ENCODE measurements around the gene PTPRU. TPM values are rescaled to one million over a fixed set of nuclear protein-coding genes. Genes with fewer than 3 reads are reported as not detected.

The PTPRU gene
- total RNA-seq, 1 experiment from 2014 or later = 41.4 TPM

DNA sequence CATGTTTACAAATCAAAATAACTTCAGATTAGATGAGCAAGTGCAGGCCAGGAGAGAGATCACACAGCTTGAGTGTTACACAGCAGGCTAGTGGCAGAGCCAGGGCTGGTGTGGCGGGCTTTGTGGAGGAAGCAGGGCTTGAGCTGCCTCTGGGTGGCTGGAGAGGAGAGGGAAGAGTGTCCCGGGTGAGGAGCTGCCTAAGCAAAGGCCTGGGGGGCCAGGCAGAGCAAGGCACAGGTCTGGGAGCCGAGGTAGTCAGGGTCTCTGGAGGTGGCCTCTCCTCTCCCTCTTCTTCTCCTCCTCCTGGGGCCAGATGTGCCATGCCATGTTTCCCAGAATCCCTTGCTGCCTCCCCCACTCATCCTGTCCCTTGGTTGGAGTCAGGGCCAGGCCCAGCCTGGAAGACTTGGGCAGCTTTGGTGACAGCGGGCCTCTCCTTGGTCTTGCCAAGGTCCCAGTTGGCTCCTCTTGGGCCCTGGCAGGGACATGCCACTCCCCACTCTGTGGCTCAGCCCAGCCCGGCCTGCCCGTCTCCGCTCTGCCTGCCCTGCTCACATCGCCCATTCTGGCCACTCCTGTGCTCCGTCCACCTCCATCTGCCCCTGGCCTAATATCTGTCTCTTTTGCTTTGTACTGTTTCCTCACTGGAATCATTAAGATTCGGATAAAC lies 70.3 kb downstream of the PTPRU start:
- no peaks in the 10 kb centered on the region for H3K9me3 Mint-ChIP-seq (ENCODE audit: unreplicated experiment)
- POLR2A ChIA-PET = no interaction called here
- H3K4me3 Mint-ChIP-seq (ENCODE audit: unreplicated experiment) = no peak overlapping the region
- Histone ChIP-seq H3K9me3 (no peaks in the 10 kb centered on the region), H3K4me1 (no peaks in the 10 kb centered on the region), H3K4me3 (ENCODE audit: low read depth, low read length) (no peak overlapping the region), H3K27me3 (replicated peaks; ENCODE audit: control insufficient read depth, insufficient read depth, low read length) (no peaks in the 10 kb centered on the region), H3K36me3 (ENCODE audit: control insufficient read depth, insufficient read depth, low read length) (no peaks in the 10 kb centered on the region)
- TF ChIP-seq, protein P1, sequence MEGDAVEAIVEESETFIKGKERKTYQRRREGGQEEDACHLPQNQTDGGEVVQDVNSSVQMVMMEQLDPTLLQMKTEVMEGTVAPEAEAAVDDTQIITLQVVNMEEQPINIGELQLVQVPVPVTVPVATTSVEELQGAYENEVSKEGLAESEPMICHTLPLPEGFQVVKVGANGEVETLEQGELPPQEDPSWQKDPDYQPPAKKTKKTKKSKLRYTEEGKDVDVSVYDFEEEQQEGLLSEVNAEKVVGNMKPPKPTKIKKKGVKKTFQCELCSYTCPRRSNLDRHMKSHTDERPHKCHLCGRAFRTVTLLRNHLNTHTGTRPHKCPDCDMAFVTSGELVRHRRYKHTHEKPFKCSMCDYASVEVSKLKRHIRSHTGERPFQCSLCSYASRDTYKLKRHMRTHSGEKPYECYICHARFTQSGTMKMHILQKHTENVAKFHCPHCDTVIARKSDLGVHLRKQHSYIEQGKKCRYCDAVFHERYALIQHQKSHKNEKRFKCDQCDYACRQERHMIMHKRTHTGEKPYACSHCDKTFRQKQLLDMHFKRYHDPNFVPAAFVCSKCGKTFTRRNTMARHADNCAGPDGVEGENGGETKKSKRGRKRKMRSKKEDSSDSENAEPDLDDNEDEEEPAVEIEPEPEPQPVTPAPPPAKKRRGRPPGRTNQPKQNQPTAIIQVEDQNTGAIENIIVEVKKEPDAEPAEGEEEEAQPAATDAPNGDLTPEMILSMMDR (IDR thresholded peaks at IDR 0.05; ENCODE audit: insufficient read depth in 1 of 2, low read depth in 1 of 2, low read length in 1 of 2, severe bottlenecking in 1 of 2, unreplicated experiment in 1 of 2) = no peak
- H3K36me3 Mint-ChIP-seq (ENCODE audit: insufficient read depth, unreplicated experiment) = peaks cover 6% of the 10 kb centered on the region
- no TSS peak for BruUV-seq (replicated peaks)
- CTCF ChIA-PET = no interaction called here
- H3K27me3 Mint-ChIP-seq (ENCODE audit: insufficient read depth, unreplicated experiment) = no peaks in the 10 kb centered on the region
- DNase-seq = no peak
- intact Hi-C loops (cut with micrococcal nuclease; ENCODE audit: unreplicated experiment) = no loop called here
- no peaks in the 10 kb centered on the region for H3K4me1 Mint-ChIP-seq (ENCODE audit: low read depth, unreplicated experiment)
- H3K27ac Mint-ChIP-seq (ENCODE audit: unreplicated experiment) = no peak overlapping the region

DNA sequence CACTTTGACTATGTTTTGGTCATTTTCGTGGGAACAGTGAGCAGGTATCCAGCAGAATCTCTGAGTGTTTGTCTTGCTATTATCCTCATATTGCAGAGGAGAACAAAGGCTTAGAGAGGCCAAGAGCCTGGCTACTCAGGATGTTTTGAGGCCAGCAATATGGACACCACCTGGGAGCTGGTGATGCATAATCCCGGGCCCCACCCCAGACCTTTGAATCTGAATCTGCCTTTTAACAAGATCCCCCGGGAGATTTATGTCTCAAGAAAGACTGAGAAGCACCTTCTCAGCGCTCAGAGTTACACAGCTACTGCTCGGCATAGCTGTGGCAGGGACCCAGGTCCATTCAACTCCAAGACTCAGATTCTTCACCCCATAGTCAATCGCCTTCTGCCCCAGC lies 72.8 kb downstream of the PTPRU start:
- no peak for DNase-seq
- Histone ChIP-seq H3K9me3 (no peaks in the 10 kb centered on the region), H3K36me3 (ENCODE audit: control insufficient read depth, insufficient read depth, low read length) (no peaks in the 10 kb centered on the region), H3K4me3 (ENCODE audit: low read depth, low read length) (no peak overlapping the region), H3K27me3 (replicated peaks; ENCODE audit: control insufficient read depth, insufficient read depth, low read length) (no peaks in the 10 kb centered on the region), H3K4me1 (no peaks in the 10 kb centered on the region)
- BruUV-seq (replicated peaks) = no TSS peak
- Mint-ChIP-seq H3K27me3 (ENCODE audit: insufficient read depth, unreplicated experiment) (no peaks in the 10 kb centered on the region), H3K4me1 (ENCODE audit: low read depth, unreplicated experiment) (no peaks in the 10 kb centered on the region), H3K9me3 (ENCODE audit: unreplicated experiment) (no peaks in the 10 kb centered on the region), H3K27ac (ENCODE audit: unreplicated experiment) (no peak overlapping the region), H3K4me3 (ENCODE audit: unreplicated experiment) (no peak overlapping the region), H3K36me3 (ENCODE audit: insufficient read depth, unreplicated experiment) (peaks cover 6% of the 10 kb centered on the region)
- TF ChIP-seq, protein P1 (IDR thresholded peaks at IDR 0.05; ENCODE audit: insufficient read depth in 1 of 2, low read depth in 1 of 2, low read length in 1 of 2, severe bottlenecking in 1 of 2, unreplicated experiment in 1 of 2) = no peak
- POLR2A ChIA-PET = no interaction called here
- CTCF ChIA-PET = no interaction called here
- intact Hi-C loops (cut with micrococcal nuclease; ENCODE audit: unreplicated experiment) = no loop called here

DNA sequence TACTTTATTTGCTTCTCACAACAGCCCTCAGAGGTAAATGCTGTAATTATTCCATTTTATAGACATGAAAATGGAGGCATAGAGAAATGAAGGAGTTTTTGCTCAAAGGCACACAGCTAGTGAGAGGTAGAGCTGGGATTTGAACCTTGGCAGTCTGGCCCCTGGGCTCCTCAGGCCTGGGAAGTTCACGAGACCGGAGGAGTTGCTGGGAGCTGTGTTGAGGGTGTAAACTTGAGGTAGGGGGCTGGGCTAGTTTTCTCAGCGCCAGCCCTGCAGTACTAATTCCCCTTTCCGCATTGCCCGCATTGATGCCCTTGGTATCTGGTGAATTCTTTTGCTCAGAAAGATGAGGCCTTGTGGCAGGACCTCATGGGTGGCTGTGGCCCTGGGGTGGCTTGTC lies 73.3 kb downstream of the PTPRU start:
- H3K9me3 Mint-ChIP-seq (ENCODE audit: unreplicated experiment) = no peaks in the 10 kb centered on the region
- H3K27me3 Mint-ChIP-seq (ENCODE audit: insufficient read depth, unreplicated experiment) = no peaks in the 10 kb centered on the region
- Histone ChIP-seq H3K36me3 (ENCODE audit: control insufficient read depth, insufficient read depth, low read length) (no peaks in the 10 kb centered on the region), H3K9me3 (no peaks in the 10 kb centered on the region), H3K4me3 (ENCODE audit: low read depth, low read length) (no peak overlapping the region), H3K4me1 (no peaks in the 10 kb centered on the region), H3K27me3 (replicated peaks; ENCODE audit: control insufficient read depth, insufficient read depth, low read length) (no peaks in the 10 kb centered on the region)
- H3K4me1 Mint-ChIP-seq (ENCODE audit: low read depth, unreplicated experiment) = no peaks in the 10 kb centered on the region
- TF ChIP-seq, protein P1 (IDR thresholded peaks at IDR 0.05; ENCODE audit: insufficient read depth in 1 of 2, low read depth in 1 of 2, low read length in 1 of 2, severe bottlenecking in 1 of 2, unreplicated experiment in 1 of 2) = no peak
- BruUV-seq (replicated peaks) = no TSS peak
- CTCF ChIA-PET = no interaction called here
- no peak for DNase-seq
- H3K27ac Mint-ChIP-seq (ENCODE audit: unreplicated experiment) = no peak overlapping the region
- no peak overlapping the region for H3K4me3 Mint-ChIP-seq (ENCODE audit: unreplicated experiment)
- peaks cover 6% of the 10 kb centered on the region for H3K36me3 Mint-ChIP-seq (ENCODE audit: insufficient read depth, unreplicated experiment)
- POLR2A ChIA-PET = no interaction called here
- intact Hi-C loops (cut with micrococcal nuclease; ENCODE audit: unreplicated experiment) = no loop called here
